Nephron (organoid): Measurements from ENCODE around the gene PCBD1.

ENCODE experiments used
- H3K27ac Mint-ChIP-seq, 3 experiments: 2 replicates each; pipeline ENCODE4 v1.8.0; 2020; ENCODE audit warnings: mixed read lengths in 3 of 3, mild to moderate bottlenecking in 2 of 3, moderate library complexity in 1 of 3
- H3K27me3 Mint-ChIP-seq: 2 replicates; pipeline ENCODE4 v1.8.0; 2021; ENCODE audit warnings: low read depth, mild to moderate bottlenecking, moderate library complexity, mixed read lengths
- H3K36me3 Mint-ChIP-seq: 2 replicates; pipeline ENCODE4 v1.8.0; 2020; ENCODE audit warnings: low read depth, mixed read lengths
- H3K4me1 Mint-ChIP-seq: 2 replicates; pipeline ENCODE4 v1.8.0; 2020; ENCODE audit warnings: mixed read lengths
- H3K4me3 Mint-ChIP-seq, 3 experiments: 2 replicates each; pipeline ENCODE4 v1.8.0; 2020; ENCODE audit warnings: mild to moderate bottlenecking in 3 of 3, mixed read lengths in 3 of 3, moderate library complexity in 2 of 3
- H3K9me3 Mint-ChIP-seq: 2 replicates; pipeline ENCODE4 v1.8.0; 2020; ENCODE audit warnings: mixed read lengths
- CTCF ChIP-seq, 3 experiments: fragments of 200-600 bp; sonication (generic); IDR thresholded peaks; one replicate each; pipeline ENCODE4 v1.5.0; 2021; ENCODE audit warnings: antibody characterized with exemption in 3 of 3; ENCODE audit not compliant: unreplicated experiment in 3 of 3

PCBD1 gene

GRCh38 chr10:70911386-70911785 lies 23.0 kb upstream of the PCBD1 start:
- H3K27ac Mint-ChIP-seq = no peak overlapping the region
- no peak for TF ChIP-seq CTCF (IDR thresholded peaks at IDR 0.05; ENCODE audit: unreplicated experiment in 3 of 3)
- H3K9me3 Mint-ChIP-seq = no peaks in the 10 kb centered on the region
- no peak overlapping the region for H3K4me3 Mint-ChIP-seq
- peaks cover 42% of the 10 kb centered on the region for H3K4me1 Mint-ChIP-seq
- no peaks in the 10 kb centered on the region for H3K36me3 Mint-ChIP-seq
- H3K27me3 Mint-ChIP-seq = peaks cover 29% of the 10 kb centered on the region

GRCh38 chr10:70910486-70911341 lies 22.3 kb upstream of the PCBD1 start:
- Mint-ChIP-seq H3K9me3 (no peaks in the 10 kb centered on the region), H3K4me3 (no peak overlapping the region), H3K4me1 (peaks cover 42% of the 10 kb centered on the region), H3K27ac (no peak overlapping the region), H3K36me3 (no peaks in the 10 kb centered on the region), H3K27me3 (peaks cover 32% of the 10 kb centered on the region)
- TF ChIP-seq CTCF (IDR thresholded peaks at IDR 0.05; ENCODE audit: unreplicated experiment in 3 of 3) = no peak

- Mint-ChIP-seq H3K9me3 (no peaks in the 10 kb centered on the region), H3K4me3 (no peak overlapping the region), H3K27me3 (peaks cover 43% of the 10 kb centered on the region), H3K27ac (peak overlapping the region in 2 of 3 experiments; percentile 1 to 26), H3K36me3 (no peaks in the 10 kb centered on the region), H3K4me1 (peaks cover 42% of the 10 kb centered on the region)
- no peak for TF ChIP-seq CTCF (IDR thresholded peaks at IDR 0.05; ENCODE audit: unreplicated experiment in 3 of 3)
Measured at GRCh38 chr10:70909326-70909935, 21.1 kb upstream of the PCBD1 start.

GRCh38 chr10:70908406-70909296 lies 20.3 kb upstream of the PCBD1 start:
- H3K4me1 Mint-ChIP-seq = peaks cover 37% of the 10 kb centered on the region
- no peaks in the 10 kb centered on the region for H3K9me3 Mint-ChIP-seq

More at GRCh38 chr10:70908406-70909296, 20.3 kb upstream of the PCBD1 start:
- Mint-ChIP-seq H3K36me3 (no peaks in the 10 kb centered on the region), H3K27ac (peak overlapping the region in 2 of 3 experiments; percentile 1 to 26), H3K4me3 (no peak overlapping the region), H3K27me3 (peaks cover 37% of the 10 kb centered on the region)
- no peak for TF ChIP-seq CTCF (IDR thresholded peaks at IDR 0.05; ENCODE audit: unreplicated experiment in 3 of 3)
